Iris pigment epithelial cell (primary cell): ENCODE data around the gene FBXW7.
A peak's percentile ranks its signal among the peaks of the same experiment; 100 is the strongest.

Experiments
- DNase-seq: peaks from one replicate; pipeline ENCODE4 v3.0.0-alpha.2; 2011; ENCODE audit warnings: low read depth

The FBXW7 gene

DNA sequence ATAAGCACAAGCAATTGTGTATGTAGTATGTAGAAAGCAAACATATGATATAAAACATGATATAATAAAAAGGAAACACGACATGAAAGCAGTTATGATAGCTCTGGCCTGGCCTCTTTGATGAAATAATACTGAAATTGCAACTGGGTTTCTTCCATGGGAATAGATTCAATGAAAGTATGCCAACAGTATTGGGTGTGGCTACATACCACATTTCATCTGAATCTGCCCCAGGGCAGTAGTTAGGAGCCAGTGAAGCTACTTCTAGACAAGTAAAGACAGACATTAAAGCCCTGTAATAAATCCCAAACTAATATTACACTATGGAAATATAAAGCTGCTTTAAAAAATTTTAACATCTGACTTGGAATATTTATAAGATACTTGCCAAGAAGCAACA, 207.3 kb downstream of the FBXW7 start:
- DNase-seq = peak; percentile 9

- DNase-seq = peak; percentile 14
Observed at GRCh38 chr4:152327606-152328453, 208.1 kb downstream of the FBXW7 start.

GRCh38 chr4:152325831-152326230, 210.1 kb downstream of the FBXW7 start:
- DNase-seq = no peak

DNA sequence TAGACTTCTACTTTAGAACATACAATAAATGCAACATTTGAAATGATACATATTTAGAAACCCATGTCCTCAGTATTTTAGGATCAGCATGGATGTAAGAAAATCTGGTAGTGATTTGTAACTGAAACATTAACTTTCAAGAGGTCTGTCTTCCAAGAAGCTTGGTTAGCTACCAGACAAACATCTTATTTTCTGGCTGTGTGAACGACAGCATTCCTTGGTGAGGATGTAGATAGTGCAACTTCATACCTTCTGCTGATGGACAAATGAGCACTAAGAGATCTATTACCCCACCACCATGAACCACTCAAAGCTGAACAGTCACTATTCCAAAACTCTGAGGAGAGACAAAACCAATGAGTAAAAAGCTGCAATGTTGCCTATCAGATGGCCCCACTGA, 212.7 kb downstream of the FBXW7 start:
- DNase-seq = no peak

DNA sequence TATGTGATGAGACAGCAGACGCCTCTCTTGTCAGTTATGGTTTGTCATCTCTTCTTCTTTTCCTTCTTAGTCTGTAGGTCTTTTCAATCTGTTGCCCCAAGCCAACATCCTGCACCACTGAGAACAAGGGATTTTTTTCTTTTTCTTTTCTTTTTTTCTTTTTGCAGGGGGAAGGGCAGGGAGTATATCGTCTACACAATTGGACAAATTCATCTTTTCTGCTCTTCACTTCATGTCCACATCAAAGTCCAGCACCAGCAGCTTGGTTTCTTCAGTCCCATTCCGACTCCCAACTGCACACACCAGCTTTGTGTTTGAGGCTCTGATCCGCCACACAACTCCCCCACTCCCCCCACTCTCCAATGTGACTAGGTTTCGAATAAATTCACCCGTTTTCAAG, 213.2 kb downstream of the FBXW7 start:
- DNase-seq = no peak

DNA sequence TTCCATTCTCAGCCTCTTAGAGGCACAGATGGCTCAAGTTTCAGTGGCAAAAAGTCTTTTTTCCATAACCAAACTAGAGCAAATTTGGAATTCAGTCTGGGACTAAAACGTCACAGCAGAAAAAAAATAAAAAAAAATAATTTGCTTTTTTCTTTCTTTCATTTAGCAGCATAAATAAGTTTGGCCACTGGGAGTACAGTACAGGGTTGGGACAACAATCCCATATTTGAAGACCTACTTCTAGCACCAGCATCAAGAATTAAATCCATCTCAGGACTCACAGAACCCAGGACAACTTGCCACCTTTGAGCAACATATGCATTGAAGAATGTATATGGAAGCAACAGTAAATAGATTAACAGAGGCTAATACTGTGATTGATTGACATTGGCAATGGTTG, 214.0 kb downstream of the FBXW7 start:
- DNase-seq = no peak

GRCh38 chr4:152321398-152321797, 214.5 kb downstream of the FBXW7 start:
- no peak for DNase-seq

- DNase-seq = peak; percentile 30
Observed at GRCh38 chr4:152316969-152317368, 218.9 kb downstream of the FBXW7 start.

GRCh38 chr4:152310257-152310656, 225.6 kb downstream of the FBXW7 start:
- DNase-seq = peak; percentile 76

- DNase-seq = no peak
Observed at GRCh38 chr4:152309418-152309817, 226.5 kb downstream of the FBXW7 start.

DNA sequence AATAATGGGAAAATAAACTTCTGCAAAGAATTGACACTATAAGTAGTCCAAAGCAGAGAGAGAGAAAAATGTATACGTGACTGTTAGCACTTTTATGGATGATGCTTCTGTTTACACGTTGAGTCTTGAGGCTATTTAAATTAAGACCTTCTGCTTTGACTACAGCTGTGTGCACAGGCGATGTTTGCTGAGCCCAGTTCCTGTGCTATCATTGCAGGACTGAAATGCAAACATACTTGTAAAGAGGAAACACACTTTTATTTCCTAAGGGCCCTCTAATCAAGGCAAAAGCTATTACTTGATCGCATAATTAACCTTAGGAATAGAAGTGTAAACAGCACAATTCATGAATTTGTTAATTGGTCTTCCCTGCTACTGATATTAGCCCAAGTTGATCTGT, 226.9 kb downstream of the FBXW7 start:
- no peak for DNase-seq

GRCh38 chr4:152307669-152308068, 228.2 kb downstream of the FBXW7 start:
- DNase-seq = no peak

GRCh38 chr4:152306541-152306940, 229.4 kb downstream of the FBXW7 start:
- no peak for DNase-seq

GRCh38 chr4:152304220-152304619, 231.7 kb downstream of the FBXW7 start:
- DNase-seq = no peak

GRCh38 chr4:152301381-152301780, 234.5 kb downstream of the FBXW7 start:
- no peak for DNase-seq

DNA sequence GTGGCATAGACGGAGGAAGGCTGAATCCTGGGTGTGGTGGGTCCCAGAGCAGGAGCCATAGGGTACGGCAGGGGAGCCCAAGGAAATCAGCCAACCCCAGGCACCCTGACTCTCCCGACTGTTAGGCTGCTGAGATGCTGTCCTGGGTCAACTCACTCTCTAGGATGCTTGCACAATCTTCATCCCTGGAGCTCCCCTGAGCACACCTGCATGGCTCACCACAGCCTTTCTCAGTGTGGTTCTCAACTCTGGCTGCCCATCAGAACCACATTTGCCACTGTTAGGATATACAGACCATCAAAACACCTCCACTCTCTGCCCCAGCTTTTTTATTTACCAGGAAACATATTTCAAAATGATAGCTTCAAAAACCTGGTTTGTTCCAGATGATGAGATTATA, 236.3 kb downstream of the FBXW7 start:
- no peak for DNase-seq

DNA sequence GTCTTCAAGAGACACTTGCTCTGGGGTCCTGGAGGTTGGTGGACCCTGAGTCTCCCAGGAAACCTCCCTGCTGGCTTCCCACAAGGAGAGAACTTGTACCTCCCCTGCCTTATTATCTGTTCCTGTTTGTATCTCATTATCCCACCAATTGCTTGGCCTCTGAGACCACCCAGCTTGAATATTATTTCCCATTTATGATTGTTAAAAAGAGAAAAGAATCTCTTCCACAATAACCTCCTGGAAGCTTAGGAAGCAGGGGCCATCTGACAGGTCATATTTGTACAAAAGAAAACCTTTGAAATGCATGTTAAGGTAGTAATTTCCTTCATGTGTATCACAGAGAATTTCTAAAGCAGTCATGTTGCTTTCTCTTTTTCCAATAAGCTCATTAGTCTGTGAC, 239.5 kb downstream of the FBXW7 start:
- DNase-seq = no peak

GRCh38 chr4:152294765-152295164, 241.1 kb downstream of the FBXW7 start:
- DNase-seq = no peak

- DNase-seq = no peak
Observed at GRCh38 chr4:152294331-152294730, 241.6 kb downstream of the FBXW7 start.

DNA sequence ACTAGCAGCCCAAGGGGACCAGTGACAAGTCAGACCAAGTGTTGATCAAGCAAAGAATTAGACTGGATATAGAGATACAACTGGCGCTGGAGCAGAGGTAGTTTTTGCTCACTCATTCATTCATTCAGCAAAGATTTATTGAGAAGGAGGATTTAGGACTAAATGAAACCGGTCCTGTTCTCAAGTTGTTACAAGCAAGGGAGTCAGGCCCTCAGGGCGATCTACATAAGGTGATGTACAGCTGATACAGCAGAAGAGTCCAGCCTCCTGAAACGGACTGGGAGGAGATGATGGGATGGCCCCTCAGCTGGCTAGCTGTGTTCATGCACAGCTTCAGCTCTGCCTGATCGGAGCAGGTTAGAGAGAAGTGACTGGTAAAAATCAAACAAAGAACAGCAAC, 242.4 kb downstream of the FBXW7 start:
- no peak for DNase-seq

DNA sequence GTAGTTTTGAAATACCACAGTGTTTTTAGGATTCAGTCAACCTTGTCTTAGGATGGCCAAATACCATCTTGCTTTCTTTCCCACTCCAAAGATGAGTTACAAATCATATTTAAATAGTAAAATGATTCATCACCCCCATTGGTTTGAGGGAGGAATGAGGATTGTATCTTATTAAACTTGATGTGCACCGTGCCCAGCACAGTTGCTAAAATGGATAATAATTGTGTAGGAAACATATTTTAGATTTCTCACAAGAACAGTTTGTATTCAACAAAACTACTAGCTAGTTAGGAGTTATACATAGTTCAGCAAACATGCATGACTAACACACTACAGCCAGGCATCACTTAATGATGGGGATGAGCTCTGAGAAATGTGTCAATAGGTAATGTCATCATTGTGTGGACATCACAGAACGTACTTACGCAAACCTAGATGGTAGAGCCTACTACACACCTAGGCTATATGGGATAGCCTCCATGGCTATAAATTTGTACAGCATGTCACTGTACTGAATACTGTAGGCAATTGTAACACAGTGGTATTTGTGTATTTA, 245.4 kb downstream of the FBXW7 start:
- no peak for DNase-seq

DNA sequence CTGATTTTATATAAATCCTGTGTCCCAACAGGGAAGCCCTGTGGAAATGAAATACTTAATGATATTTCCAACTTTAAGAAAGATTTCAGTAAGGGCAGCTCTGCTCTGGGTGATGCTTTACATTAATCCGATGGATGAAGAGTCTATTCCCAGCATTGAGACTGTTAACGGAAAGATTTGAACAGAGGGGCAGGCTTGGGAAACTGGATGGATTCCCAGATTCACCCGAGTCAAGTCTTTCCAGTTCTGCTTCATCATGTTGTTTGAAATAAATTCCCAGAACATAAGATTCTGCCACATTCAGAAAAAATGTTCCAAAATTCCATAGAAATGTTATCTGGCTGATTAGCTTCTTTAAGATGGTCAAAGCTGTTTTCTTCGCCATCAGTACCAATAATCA, 246.0 kb downstream of the FBXW7 start:
- DNase-seq = no peak

- no peak for DNase-seq
Observed at GRCh38 chr4:152289541-152289940, 246.4 kb downstream of the FBXW7 start.
